Fibroblast of the aortic adventitia (primary cell): ENCODE results near the gene ITGA8. TPM values are rescaled to one million over a fixed set of nuclear protein-coding genes. Genes with fewer than 3 reads are reported as not detected.
A peak's percentile ranks its signal among the peaks of the same experiment; 100 is the strongest.

Source experiments
- DNase-seq: peaks from one replicate; pipeline ENCODE4 v3.0.0-alpha.2; 2010; ENCODE audit warnings: low read depth
- H3K4me3 ChIP-seq: 2 replicates; pipeline ENCODE4 v1.5.1; 2011; ENCODE audit warnings: low read depth, mild to moderate bottlenecking, control low read depth, low read length, moderate library complexity
- CTCF ChIP-seq: IDR thresholded peaks from 2 replicates; pipeline ENCODE4 v1.5.1; 2011; ENCODE audit warnings: mild to moderate bottlenecking, low read length, control low read depth, inconsistent platforms; ENCODE audit not compliant: insufficient read depth
- total RNA-seq: library from RNA; depleted of rRNA; stranded (reverse); fragments of >200 nt; gene quantifications from 2 replicates; pipeline ENCODE4 v1.2.3, GENCODE V29; 2012; ENCODE audit warnings: low replicate concordance

Gene ITGA8
- total RNA-seq, 1 donor: 38.5 TPM

GRCh38 chr10:15670880-15671279 is 48.8 kb downstream of the ITGA8 start:
- TF ChIP-seq CTCF: no peak
- no peak overlapping the region for H3K4me3 ChIP-seq
- DNase-seq: no peak

- TF ChIP-seq CTCF: no peak
- peak; percentile 11 for DNase-seq
- no peak overlapping the region for H3K4me3 ChIP-seq
Measured at GRCh38 chr10:15661574-15661973, 58.1 kb downstream of the ITGA8 start.

GRCh38 chr10:15660990-15661389 is 58.7 kb downstream of the ITGA8 start:
- TF ChIP-seq CTCF: no peak
- no peak for DNase-seq
- H3K4me3 ChIP-seq: no peak overlapping the region

GRCh38 chr10:15658069-15658702 is 61.5 kb downstream of the ITGA8 start:
- no peak for TF ChIP-seq CTCF
- DNase-seq: no peak
- H3K4me3 ChIP-seq: no peak overlapping the region

GRCh38 chr10:15652757-15653156 is 67.0 kb downstream of the ITGA8 start:
- no peak overlapping the region for H3K4me3 ChIP-seq
- no peak for TF ChIP-seq CTCF
- no peak for DNase-seq

GRCh38 chr10:15652117-15652516 is 67.6 kb downstream of the ITGA8 start:
- no peak for DNase-seq
- no peak for TF ChIP-seq CTCF

GRCh38 chr10:15651175-15651574 is 68.5 kb downstream of the ITGA8 start:
- no peak for DNase-seq
- no peak overlapping the region for H3K4me3 ChIP-seq
- TF ChIP-seq CTCF: no peak

More at GRCh38 chr10:15652117-15652516, 67.6 kb downstream of the ITGA8 start:
- H3K4me3 ChIP-seq: no peak overlapping the region
